ENCODE data around the gene TENM4. TPM values are rescaled to one million over a fixed set of nuclear protein-coding genes. Genes with fewer than 3 reads are reported as not detected.

The TENM4 gene
- total RNA-seq, 1 experiment from 2014 or later: 25.0 TPM

- TF ChIP-seq CREM (CRISPR knock-in tag; IDR thresholded peaks at IDR 0.05): no peak
- no peak for TF ChIP-seq MLX (CRISPR knock-in tag; IDR thresholded peaks at IDR 0.05)
Observed at GRCh38 chr11:78660471-78660870, 780.4 kb downstream of the TENM4 start (continued).

DNA sequence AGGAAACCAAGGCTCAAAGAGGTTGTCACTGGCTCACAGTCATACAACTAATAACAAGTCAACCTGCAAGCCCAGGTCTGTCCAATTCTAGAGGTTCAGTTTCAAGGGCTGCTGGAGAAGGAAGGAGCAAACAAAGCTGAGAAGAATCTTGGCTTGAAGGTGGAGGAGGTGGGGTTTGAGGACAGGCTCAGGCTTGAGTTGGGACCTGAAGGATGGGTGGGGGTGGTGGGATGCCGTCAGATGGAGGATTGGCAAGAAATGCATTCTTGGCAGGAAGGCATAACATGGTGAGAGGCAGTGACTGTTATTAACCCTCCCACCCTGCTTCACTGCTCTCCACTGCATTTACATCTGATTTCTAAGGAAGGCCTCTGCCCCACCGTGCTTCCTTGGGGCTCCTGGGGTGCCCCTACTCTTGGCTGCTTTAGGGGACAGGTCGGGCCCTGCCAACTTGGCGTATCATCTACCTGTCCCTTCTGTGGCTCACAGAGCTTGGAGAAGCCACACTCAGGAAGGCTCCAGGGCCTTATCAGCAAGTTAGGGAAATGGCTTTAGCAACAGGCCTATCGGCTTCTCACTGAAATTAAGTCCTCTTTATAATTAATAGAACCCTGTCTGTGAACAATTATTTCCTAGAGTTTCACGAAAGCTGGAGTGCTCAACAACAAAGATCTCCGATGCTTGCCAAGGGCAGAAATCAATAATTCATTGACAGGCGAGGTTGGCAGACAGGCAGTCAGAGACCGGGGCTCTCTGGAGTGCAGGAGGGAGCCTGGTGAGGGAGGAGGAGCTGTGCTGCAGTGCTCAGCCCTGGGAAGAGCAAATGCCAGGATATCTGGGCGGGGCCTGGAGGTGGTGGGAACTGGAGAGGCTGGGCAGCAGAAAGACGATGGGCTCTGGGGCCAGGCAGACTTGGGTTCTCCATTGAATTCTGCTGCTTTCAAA, 781.2 kb downstream of the TENM4 start:
- Mint-ChIP-seq H3K9me3 (0 out of 2 replicates have a peak, but pooled peaks cover 3% of the 10 kb centered on the region), H3K4me1 (peaks cover 8% of the 10 kb centered on the region), H3K27ac (no peak overlapping the region; the same call in 1 of the 2 replicates), H3K36me3 (no peaks in the 10 kb centered on the region), H3K27me3 (ENCODE audit: low read depth) (no peaks in the 10 kb centered on the region), H3K4me3 (no peak overlapping the region)
- POLR2A ChIA-PET: no interaction called here
- TF ChIP-seq PRRX2 (CRISPR knock-in tag; IDR thresholded peaks at IDR 0.05): no peak
- TF ChIP-seq, protein P1, sequence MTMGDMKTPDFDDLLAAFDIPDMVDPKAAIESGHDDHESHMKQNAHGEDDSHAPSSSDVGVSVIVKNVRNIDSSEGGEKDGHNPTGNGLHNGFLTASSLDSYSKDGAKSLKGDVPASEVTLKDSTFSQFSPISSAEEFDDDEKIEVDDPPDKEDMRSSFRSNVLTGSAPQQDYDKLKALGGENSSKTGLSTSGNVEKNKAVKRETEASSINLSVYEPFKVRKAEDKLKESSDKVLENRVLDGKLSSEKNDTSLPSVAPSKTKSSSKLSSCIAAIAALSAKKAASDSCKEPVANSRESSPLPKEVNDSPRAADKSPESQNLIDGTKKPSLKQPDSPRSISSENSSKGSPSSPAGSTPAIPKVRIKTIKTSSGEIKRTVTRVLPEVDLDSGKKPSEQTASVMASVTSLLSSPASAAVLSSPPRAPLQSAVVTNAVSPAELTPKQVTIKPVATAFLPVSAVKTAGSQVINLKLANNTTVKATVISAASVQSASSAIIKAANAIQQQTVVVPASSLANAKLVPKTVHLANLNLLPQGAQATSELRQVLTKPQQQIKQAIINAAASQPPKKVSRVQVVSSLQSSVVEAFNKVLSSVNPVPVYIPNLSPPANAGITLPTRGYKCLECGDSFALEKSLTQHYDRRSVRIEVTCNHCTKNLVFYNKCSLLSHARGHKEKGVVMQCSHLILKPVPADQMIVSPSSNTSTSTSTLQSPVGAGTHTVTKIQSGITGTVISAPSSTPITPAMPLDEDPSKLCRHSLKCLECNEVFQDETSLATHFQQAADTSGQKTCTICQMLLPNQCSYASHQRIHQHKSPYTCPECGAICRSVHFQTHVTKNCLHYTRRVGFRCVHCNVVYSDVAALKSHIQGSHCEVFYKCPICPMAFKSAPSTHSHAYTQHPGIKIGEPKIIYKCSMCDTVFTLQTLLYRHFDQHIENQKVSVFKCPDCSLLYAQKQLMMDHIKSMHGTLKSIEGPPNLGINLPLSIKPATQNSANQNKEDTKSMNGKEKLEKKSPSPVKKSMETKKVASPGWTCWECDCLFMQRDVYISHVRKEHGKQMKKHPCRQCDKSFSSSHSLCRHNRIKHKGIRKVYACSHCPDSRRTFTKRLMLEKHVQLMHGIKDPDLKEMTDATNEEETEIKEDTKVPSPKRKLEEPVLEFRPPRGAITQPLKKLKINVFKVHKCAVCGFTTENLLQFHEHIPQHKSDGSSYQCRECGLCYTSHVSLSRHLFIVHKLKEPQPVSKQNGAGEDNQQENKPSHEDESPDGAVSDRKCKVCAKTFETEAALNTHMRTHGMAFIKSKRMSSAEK (CRISPR knock-in tag; IDR thresholded peaks at IDR 0.05; ENCODE audit: borderline replicate concordance): no peak
- TF ChIP-seq ZNF671 (CRISPR knock-in tag; IDR thresholded peaks at IDR 0.05): no peak
- no peak for TF ChIP-seq ZNF317 (CRISPR knock-in tag; IDR thresholded peaks at IDR 0.05; ENCODE audit: borderline replicate concordance, low read depth)
- peak; percentile 82 for ATAC-seq
- no peak for DNase-seq (ENCODE audit: low spot score)
- CTCF ChIA-PET: interaction anchor here (1.4 to 4.3 kb wide), 3 partner anchors 13 to 56 kb away, joined by 5 to 27 read pairs (median 11); no protein-coding TSS in a partner anchor

DNA sequence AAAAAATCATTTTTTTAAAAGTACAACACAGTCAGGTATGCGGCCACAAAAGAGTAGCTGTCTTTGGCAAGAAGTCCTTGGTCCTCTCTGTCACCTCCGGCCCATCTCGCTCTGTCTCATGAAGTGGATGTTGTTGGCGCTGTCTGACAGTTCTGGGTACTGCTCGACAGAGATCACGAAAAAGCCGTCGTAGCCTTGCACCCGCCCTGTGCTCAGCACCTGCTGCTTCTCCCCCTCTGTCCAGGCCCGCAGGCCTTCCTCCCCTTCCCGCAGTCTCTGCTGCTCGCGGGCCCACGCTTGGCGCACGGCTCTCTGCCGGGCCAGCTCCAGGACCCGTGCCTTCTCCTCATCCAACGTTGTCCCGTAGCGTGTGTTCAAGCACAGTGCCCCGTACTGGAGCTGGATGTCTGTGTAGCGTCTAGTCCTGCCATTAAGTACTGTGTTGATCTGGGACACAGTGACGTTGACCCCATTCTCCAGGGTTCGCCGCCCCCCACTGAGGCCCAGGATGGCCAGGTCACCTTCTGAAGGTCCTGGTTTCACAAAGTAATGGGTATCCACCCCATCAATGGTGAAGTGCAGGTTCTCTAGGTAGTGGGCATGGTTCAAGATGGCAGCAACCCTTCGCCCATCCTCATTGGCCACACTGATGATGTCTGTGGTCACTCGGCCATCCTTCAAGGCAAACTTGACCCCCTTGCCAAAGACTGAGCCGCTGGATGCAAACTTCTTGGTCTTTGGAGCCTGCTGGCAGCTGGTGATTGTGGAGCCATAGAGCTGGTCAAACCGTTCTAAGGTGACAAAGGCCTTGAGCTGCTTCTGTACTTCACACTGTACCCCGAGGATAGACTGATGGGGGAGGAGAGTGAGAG, 782.6 kb downstream of the TENM4 start:
- POLR2A ChIA-PET: interaction anchor here (1.3 kb wide), 1 partner anchor 9 kb away, joined by 3 read pairs; no protein-coding TSS in a partner anchor
- CTCF ChIA-PET: interaction anchor here (4.3 kb wide), 1 partner anchor 57 kb away, joined by 27 read pairs; no protein-coding TSS in a partner anchor
- Mint-ChIP-seq H3K27ac (no peak overlapping the region), H3K4me1 (peaks cover 15% of the 10 kb centered on the region), H3K4me3 (no peak overlapping the region), H3K9me3 (0 out of 2 replicates have a peak, but pooled peaks cover 3% of the 10 kb centered on the region), H3K36me3 (no peaks in the 10 kb centered on the region), H3K27me3 (ENCODE audit: low read depth) (no peaks in the 10 kb centered on the region)
- DNase-seq (ENCODE audit: low spot score) (no peak), ATAC-seq (no peak)
- TF ChIP-seq, protein P2, sequence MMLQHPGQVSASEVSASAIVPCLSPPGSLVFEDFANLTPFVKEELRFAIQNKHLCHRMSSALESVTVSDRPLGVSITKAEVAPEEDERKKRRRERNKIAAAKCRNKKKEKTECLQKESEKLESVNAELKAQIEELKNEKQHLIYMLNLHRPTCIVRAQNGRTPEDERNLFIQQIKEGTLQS (CRISPR knock-in tag; conservative IDR thresholded peaks at IDR 0.05): no peak
- TF ChIP-seq ETV6 (CRISPR knock-in tag; IDR thresholded peaks at IDR 0.05) (no peak), ZNF416 (CRISPR knock-in tag; IDR thresholded peaks at IDR 0.05) (no peak), CBFB (CRISPR knock-in tag; IDR thresholded peaks at IDR 0.05; ENCODE audit: low read depth) (no peak), JUN (CRISPR knock-in tag; IDR thresholded peaks at IDR 0.05) (no peak), RORB (CRISPR knock-in tag; IDR thresholded peaks at IDR 0.05) (no peak), PRRX2 (CRISPR knock-in tag; IDR thresholded peaks at IDR 0.05) (no peak), NR2C2 (CRISPR knock-in tag; IDR thresholded peaks at IDR 0.05) (no peak), NFE2L1 (CRISPR knock-in tag; IDR thresholded peaks at IDR 0.05) (no peak), FOXK1 (CRISPR knock-in tag; IDR thresholded peaks at IDR 0.05) (no peak), NR1H2 (CRISPR knock-in tag; IDR thresholded peaks at IDR 0.05) (no peak), ZNF671 (CRISPR knock-in tag; IDR thresholded peaks at IDR 0.05) (no peak), TCF7 (CRISPR knock-in tag; IDR thresholded peaks at IDR 0.05; ENCODE audit: low read depth) (no peak), GTF2I (CRISPR knock-in tag; conservative IDR thresholded peaks at IDR 0.05) (no peak)
- TF ChIP-seq, protein P3, sequence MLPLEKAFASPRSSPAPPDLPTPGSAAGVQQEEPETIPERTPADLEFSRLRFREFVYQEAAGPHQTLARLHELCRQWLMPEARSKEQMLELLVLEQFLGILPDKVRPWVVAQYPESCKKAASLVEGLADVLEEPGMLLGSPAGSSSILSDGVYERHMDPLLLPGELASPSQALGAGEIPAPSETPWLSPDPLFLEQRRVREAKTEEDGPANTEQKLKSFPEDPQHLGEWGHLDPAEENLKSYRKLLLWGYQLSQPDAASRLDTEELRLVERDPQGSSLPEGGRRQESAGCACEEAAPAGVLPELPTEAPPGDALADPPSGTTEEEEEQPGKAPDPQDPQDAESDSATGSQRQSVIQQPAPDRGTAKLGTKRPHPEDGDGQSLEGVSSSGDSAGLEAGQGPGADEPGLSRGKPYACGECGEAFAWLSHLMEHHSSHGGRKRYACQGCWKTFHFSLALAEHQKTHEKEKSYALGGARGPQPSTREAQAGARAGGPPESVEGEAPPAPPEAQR (CRISPR knock-in tag; IDR thresholded peaks at IDR 0.05): no peak
- TF ChIP-seq, protein P1 (CRISPR knock-in tag; IDR thresholded peaks at IDR 0.05; ENCODE audit: borderline replicate concordance): no peak

Data from WTC11 (cell line).